Activated naive CD4-positive, alpha-beta T cell treated with anti-CD3 and anti-CD28 coated beads, Interleukin-2, amount 50 U/mL, for 16 hours (primary cell): ENCODE data around the gene DIPK1B.

ENCODE experiments used
- DNase-seq: peaks from one replicate; pipeline ENCODE4 v3.0.0-alpha.2; 2020

Gene DIPK1B

GRCh38 chr9:136686794-136687711, 25.3 kb upstream of the DIPK1B start, which contains the start of gene AGPAT2:
TSS of gene AGPAT2 (minus strand) at chr9:136687457. CDS start at chr9:136687357, 100 bp downstream.
- DNase-seq = peak; percentile 71

- DNase-seq = no peak
These were observed 24.6 kb upstream of the DIPK1B start for GRCh38 chr9:136687721-136688223.

GRCh38 chr9:136688274-136689107, 23.9 kb upstream of the DIPK1B start:
- DNase-seq = no peak

- DNase-seq = no peak
These were observed 23.3 kb upstream of the DIPK1B start for GRCh38 chr9:136689108-136689460.

- DNase-seq = no peak
These were observed 22.1 kb upstream of the DIPK1B start for GRCh38 chr9:136690104-136690805.

- no peak for DNase-seq
These were observed 21.5 kb upstream of the DIPK1B start for GRCh38 chr9:136690806-136691261.

DNA sequence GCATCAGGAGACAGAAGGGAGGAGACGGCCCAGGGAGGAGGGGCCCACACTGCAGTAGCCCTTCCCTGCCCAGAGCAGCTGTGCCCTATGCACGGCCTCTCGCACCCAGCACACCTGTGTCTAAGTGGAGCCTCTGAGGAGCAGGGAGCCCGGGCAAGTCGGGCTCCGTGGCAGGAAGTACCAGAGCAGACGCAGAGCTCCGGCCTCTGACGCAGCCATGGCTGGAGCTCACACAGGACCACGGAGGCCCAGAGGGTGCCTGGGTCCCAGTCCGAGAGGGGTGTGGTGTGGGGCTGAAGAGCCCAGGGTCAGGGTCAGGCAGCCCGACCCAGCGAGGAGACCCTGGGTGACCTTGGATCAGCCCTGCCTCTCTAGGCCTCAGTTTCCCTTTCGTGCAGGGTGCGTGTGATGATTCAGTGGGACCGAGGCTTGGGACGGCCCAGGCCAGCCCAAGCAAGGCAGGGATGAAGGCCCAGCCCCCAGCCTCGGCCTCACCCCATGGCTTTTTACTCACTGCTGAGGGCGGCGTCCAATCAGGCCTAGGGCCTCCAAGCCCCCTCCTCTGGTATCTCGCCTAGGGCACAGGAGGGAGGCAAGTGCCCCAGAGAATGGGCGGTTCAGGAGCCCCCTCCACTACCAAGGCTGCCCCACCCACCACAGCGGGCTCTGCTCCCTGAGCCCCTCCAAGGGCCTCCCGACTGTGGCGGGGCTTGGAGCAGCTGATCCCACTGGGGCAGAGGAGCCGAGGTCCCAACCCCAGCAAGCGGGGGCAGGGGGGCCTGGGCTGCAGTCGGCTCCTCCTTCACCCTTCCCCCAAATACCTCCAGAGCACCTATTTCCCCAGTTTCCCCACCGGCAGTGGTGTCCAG, 20.8 kb upstream of the DIPK1B start:
- no peak for DNase-seq

GRCh38 chr9:136692185-136693134, 19.9 kb upstream of the DIPK1B start:
- DNase-seq = no peak

DNA sequence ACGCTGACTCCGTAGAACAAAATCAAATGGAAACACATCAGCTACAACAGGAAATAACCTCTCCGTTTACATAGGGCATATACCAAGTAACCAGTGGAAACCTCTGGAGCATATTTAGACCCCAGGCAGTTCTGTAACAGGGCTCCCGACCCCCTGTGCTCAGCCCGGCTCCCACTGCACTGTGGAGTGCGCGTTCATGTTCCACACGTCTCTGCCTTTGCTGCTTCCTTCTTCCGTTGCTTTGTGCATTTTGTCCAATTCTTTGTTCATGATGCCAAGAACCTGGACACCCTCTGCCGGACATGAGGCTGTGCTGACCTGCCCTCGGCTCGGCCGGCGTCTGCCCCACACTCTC, 19.3 kb upstream of the DIPK1B start:
- DNase-seq = no peak

- no peak for DNase-seq
These were observed 18.7 kb upstream of the DIPK1B start for GRCh38 chr9:136693490-136694162.

DNA sequence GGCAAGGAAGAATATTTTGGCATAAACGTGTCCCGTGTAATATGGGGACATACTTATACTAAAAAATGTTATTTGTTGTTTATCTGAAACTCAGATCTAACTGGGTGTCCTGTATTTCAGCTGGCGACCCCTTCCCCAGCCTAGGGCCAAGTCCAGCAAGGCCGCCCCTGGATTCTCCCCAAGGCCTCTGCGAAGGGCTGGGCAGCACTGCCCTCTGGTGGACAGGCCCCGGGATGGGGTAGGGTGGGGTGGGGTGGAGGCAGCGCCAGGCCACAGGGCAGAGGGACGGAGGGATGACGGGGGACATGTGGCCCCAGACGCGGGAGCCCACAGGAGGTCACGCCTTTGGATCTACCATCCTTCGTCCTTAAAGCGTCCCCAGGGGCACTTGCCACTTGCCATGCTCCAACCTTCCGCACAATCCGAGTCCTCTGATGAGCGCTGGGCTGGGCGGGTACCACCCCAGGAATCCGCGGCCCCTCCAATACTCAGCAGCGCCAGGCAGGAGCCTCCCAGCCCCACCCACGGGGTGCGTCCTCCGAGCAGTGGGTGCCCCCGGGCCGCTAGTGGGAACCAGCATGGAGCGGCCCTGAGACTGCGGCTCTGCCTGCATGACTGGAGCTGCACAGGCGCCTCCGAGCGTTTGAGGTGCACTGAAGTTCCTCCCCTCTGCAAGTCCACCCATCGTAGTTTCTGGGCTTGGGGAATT, 18.1 kb upstream of the DIPK1B start:
- no peak for DNase-seq

- no peak for DNase-seq
These were observed 17.5 kb upstream of the DIPK1B start for GRCh38 chr9:136694872-136695247.

DNA sequence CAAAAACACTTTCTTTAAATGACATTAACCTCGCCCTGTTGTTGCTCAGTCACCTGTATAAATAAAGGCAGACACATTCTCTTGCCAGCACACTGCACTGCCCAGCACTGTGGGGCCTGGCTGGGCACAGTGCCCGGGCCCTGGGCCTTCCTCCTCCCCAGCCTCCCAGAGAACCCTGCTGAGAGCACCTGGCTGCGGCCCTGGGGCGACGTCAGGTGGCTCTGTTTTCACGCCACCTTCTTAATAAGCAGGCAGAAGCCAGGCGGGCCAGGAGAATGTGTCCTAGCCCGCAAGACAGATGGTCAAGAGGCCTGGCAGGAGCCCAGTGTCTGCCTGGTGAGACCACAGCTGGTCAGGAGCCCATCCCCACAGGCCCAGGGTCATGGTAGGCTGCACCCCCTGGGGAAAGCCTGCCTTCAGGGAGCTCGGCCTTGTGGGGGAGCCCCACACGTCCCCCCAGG, 16.9 kb upstream of the DIPK1B start:
- no peak for DNase-seq

GRCh38 chr9:136695955-136696354, 16.4 kb upstream of the DIPK1B start:
- no peak for DNase-seq

DNA sequence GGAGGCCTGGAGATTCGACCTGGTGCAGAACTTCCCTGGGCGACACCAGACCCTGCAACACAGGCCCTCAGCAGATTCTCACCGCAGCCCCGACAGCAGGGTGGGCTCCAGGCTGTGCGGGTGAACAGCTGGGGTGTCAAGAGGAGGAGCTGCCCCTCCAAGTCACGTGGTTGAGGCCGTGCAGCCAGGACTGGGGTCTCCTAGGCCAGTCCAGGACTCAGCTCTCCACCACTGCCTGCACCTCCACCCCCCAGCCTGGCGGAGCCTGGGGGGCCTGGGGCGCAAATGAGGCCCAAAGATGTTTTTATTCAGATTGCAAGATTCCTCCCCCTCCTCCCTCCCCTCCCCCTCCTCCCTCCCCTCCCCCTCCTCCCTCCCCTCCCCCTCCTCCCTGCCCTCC, 15.9 kb upstream of the DIPK1B start:
- no peak for DNase-seq

- no peak for DNase-seq
These were observed 15.1 kb upstream of the DIPK1B start for GRCh38 chr9:136697146-136697820.

- no peak for DNase-seq
These were observed 14.4 kb upstream of the DIPK1B start for GRCh38 chr9:136697821-136698526.

DNA sequence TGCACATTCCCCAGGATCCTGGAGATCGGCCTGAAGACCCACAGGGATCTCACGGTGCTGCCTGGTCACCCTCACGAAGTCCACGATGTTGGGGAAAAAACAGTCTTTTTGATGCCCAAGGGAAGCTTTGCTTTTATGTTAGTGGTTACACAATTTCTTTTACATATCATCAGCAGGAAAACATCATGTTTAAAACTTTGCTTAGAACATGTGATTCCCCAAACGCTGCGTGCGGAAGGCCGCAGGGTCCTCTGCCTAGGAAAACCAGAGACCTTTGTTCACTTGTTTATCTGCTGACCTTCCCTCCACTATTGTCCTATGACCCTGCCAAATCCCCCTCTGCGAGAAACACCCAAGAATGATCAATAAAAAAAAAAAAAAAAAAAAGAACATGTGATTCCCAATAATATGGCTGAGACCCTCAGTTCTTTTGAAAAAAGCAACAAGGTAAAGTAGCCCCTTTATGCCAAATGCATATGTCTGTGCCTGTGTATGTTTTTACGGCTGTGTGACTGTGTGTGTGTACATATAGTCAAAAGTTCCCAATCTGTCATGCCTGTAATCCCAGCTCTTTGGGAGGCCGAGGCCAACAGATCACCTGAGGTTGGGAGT, 13.6 kb upstream of the DIPK1B start:
- DNase-seq = no peak
